HCT116 (cell line): ENCODE results near the gene CDH24. TPM values are rescaled to one million over a fixed set of nuclear protein-coding genes. Genes with fewer than 3 reads are reported as not detected.

Experiments used
- ATAC-seq: fragments of 200-7000 bp; cut with Tn5 transposase; 2 replicates; pipeline ENCODE4 v1.9.1; 2020; ENCODE audit warnings: mild to moderate bottlenecking, moderate library complexity
- BruUV-seq: library from RNA; stranded (reverse); fragments of 400-500 nt; replicated peaks from 2 replicates; lab custom pipeline; 2021; lab: Mats Ljungman, UMichigan
- CTCF ChIA-PET: fragments of 300-600 bp; sonication (Branson Sonifier 250); formaldehyde crosslinking; loops from one replicate; lab custom pipeline; 2021; ENCODE audit warnings: antibody characterized with exemption; lab: Charles Lee
- POLR2A ChIA-PET: fragments of 300-600, 350-600 bp; sonication (Branson Sonifier 250); formaldehyde crosslinking; loops from one replicate; lab custom pipeline; 2021; ENCODE audit warnings: antibody characterized with exemption; lab: Charles Lee
- RAD21 ChIA-PET, 2 experiments: fragments of 300-600 bp; sonication (Branson Sonifier 250); formaldehyde crosslinking; loops; one replicate each; lab custom pipeline; 2023; ENCODE audit warnings: low total read pairs in 2 of 2; ENCODE audit not compliant: uncharacterized antibody in 2 of 2, unreplicated experiment in 2 of 2, low non-redundant PET in 1 of 2; lab: Charles Lee
- DNase-seq: peaks from one replicate; pipeline ENCODE4 v3.0.0-alpha.2; 2010; ENCODE audit warnings: low read depth, low spot score
- H2AFZ ChIP-seq: fragments of 200-600 bp; shearing (Covaris generic), sonication (generic); 2 replicates; pipeline ENCODE4 v1.6.1; 2017; ENCODE audit warnings: low read depth, mixed run types, mixed read lengths, antibody characterized with exemption, low read length; ENCODE audit not compliant: poor library complexity, severe bottlenecking
- H3K27ac ChIP-seq: 2 replicates; pipeline ENCODE4 v1.5.1; 2012; ENCODE audit warnings: low read depth, low read length
- H3K27me3 ChIP-seq: fragments of 200-600 bp; sonication (generic); 2 replicates; pipeline ENCODE4 v1.6.1; 2016; ENCODE audit warnings: mixed run types, low read length, mixed read lengths; ENCODE audit not compliant: insufficient read depth
- H3K36me3 ChIP-seq, 2 experiments: fragments of 200-500 bp in 1 of 2; fragments of 200-600 bp in 1 of 2; sonication (Bioruptor generic) in 1 of 2; sonication (generic) in 1 of 2; 2 replicates each; pipeline versions ENCODE4 v1.5.1 to v1.6.1; 2014 to 2016; ENCODE audit warnings: low read length in 2 of 2, inconsistent platforms in 1 of 2, mixed read lengths in 1 of 2, mixed run types in 1 of 2; ENCODE audit not compliant: insufficient read depth in 2 of 2, control insufficient read depth in 1 of 2
- H3K4me1 ChIP-seq, 2 experiments: fragments of 200-600 bp in 1 of 2; sonication (generic) in 1 of 2; 2 replicates each; pipeline versions ENCODE4 v1.5.1 to v1.6.1; 2012 to 2017; ENCODE audit warnings: low read length in 2 of 2, inconsistent platforms in 1 of 2, mild to moderate bottlenecking in 1 of 2, mixed read lengths in 1 of 2, mixed run types in 1 of 2, moderate library complexity in 1 of 2; ENCODE audit not compliant: insufficient read depth in 2 of 2, control insufficient read depth in 1 of 2
- H3K4me2 ChIP-seq: fragments of 200-600 bp; sonication (generic); 2 replicates; pipeline ENCODE4 v1.6.1; 2017; ENCODE audit warnings: mixed run types, low read length, mixed read lengths
- H3K4me3 ChIP-seq, 2 experiments: fragments of 200-600 bp in 1 of 2; sonication (generic) in 1 of 2; replicated peaks in 1 of 2; 2 replicates each; pipeline ENCODE4 v1.5.1; 2011 to 2016; ENCODE audit warnings: low read length in 2 of 2, control low read depth in 1 of 2, low read depth in 1 of 2, mild to moderate bottlenecking in 1 of 2, mixed read lengths in 1 of 2, mixed run types in 1 of 2
- H3K79me2 ChIP-seq: fragments of 200-600 bp; sonication (generic); 2 replicates; pipeline ENCODE4 v1.6.1; 2017; ENCODE audit warnings: mild to moderate bottlenecking, mixed run types, low read length, moderate library complexity, mixed read lengths; ENCODE audit not compliant: insufficient read depth
- H3K9ac ChIP-seq: fragments of 200-600 bp; sonication (generic); 2 replicates; pipeline ENCODE4 v1.6.1; 2016; ENCODE audit warnings: low read length, mixed read lengths
- H3K9me2 ChIP-seq: fragments of 200-600 bp; sonication (generic), shearing (Covaris generic); 2 replicates; pipeline ENCODE4 v1.6.1; 2017; ENCODE audit warnings: mixed run types, mild to moderate bottlenecking, moderate library complexity; ENCODE audit not compliant: insufficient read depth
- H3K9me3 ChIP-seq, 2 experiments: fragments of 200-500 bp in 1 of 2; fragments of 200-600 bp in 1 of 2; sonication (Bioruptor generic) in 1 of 2; sonication (generic) in 1 of 2; 2 replicates each; pipeline ENCODE4 v1.6.1; 2014 to 2017; ENCODE audit warnings: low read length in 2 of 2, mixed read lengths in 2 of 2, inconsistent platforms in 1 of 2, low read depth in 1 of 2, mild to moderate bottlenecking in 1 of 2, mixed run types in 1 of 2, moderate library complexity in 1 of 2; ENCODE audit not compliant: control insufficient read depth in 1 of 2, insufficient read depth in 1 of 2
- H4K20me1 ChIP-seq: fragments of 200-600 bp; sonication (generic), shearing (Covaris generic); 2 replicates; pipeline ENCODE4 v1.6.1; 2017; ENCODE audit warnings: mixed run types, mild to moderate bottlenecking, moderate library complexity; ENCODE audit not compliant: insufficient read depth
- CBX3 ChIP-seq: IDR thresholded peaks from 2 replicates; pipeline ENCODE4 v1.6.1; 2012; ENCODE audit warnings: low read depth
- CTCF ChIP-seq, 3 experiments: fragments of 200-600 bp in 1 of 3; sonication (generic) in 1 of 3; IDR thresholded peaks in 2 of 3; conservative IDR thresholded peaks in 1 of 3; 2 replicates each; pipeline ENCODE4 v1.5.1; 2012 to 2017; ENCODE audit warnings: low read depth in 2 of 3, low read length in 2 of 3, antibody characterized with exemption in 1 of 3, borderline replicate concordance in 1 of 3, control low read depth in 1 of 3, mild to moderate bottlenecking in 1 of 3, mixed read lengths in 1 of 3, mixed run types in 1 of 3, moderate library complexity in 1 of 3; ENCODE audit not compliant: insufficient read depth in 1 of 3
- ELF1 ChIP-seq: IDR thresholded peaks from 2 replicates; pipeline ENCODE4 v1.6.1; 2012; ENCODE audit warnings: low read depth, borderline replicate concordance
- JUND ChIP-seq: IDR thresholded peaks from 2 replicates; pipeline ENCODE4 v1.6.1; 2012
- RAD21 ChIP-seq: IDR thresholded peaks from 2 replicates; pipeline ENCODE4 v1.6.1; 2012; ENCODE audit warnings: low read depth, mild to moderate bottlenecking
- SP1 ChIP-seq: IDR thresholded peaks from 2 replicates; pipeline ENCODE4 v1.6.1; 2012; ENCODE audit warnings: low read depth
- SRF ChIP-seq: IDR thresholded peaks from 2 replicates; pipeline ENCODE4 v1.6.1; 2012; ENCODE audit warnings: low read depth
- YY1 ChIP-seq: IDR thresholded peaks from 2 replicates; pipeline ENCODE4 v1.6.1; 2011; ENCODE audit warnings: low read length, low read depth, moderate library complexity, mild to moderate bottlenecking; ENCODE audit not compliant: insufficient replicate concordance; ENCODE audit errors: extremely low read depth
- ZFX ChIP-seq: fragments of 450-650 bp; IDR thresholded peaks from 2 replicates; pipeline ENCODE4 v1.6.1; 2017
- intact Hi-C: fragments of 100-400 bp; cut with micrococcal nuclease; formaldehyde crosslinking; loops from 2 replicates; pipeline ENCODE4 v1.10.0; 2022
- total RNA-seq: library from RNA; stranded (reverse); gene quantifications from one replicate; pipeline ENCODE4 v1.2.1, GENCODE V29; 2021; ENCODE audit not compliant: unreplicated experiment

Gene CDH24
- total RNA-seq, 1 experiment from 2014 or later, result 19.3 TPM

- no peak for TF ChIP-seq SP1
- no peak for TF ChIP-seq SRF
- TF ChIP-seq ELF1, result no peak
- no peak for TF ChIP-seq CBX3
- TF ChIP-seq JUND, result no peak
- TF ChIP-seq, all 23 proteins: peak for 0
Measured at GRCh38 chr14:23023795-23024152, 33.5 kb downstream of the CDH24 start (continued).

GRCh38 chr14:23023022-23023794, 34.1 kb downstream of the CDH24 start:
- Histone ChIP-seq H3K4me3 (no peak overlapping the region), H2AFZ (no peak overlapping the region), H4K20me1 (no peaks in the 10 kb centered on the region), H3K9me3 (no peaks in the 10 kb centered on the region), H3K36me3 (peaks cover 4 to 12% of the 10 kb centered on the region in 2 experiments; a peak in 3 of 4 replicates), H3K79me2 (peaks cover 3% of the 10 kb centered on the region), H3K4me1 (peaks cover 6 to 16% of the 10 kb centered on the region in 2 experiments; a peak in 3 of 4 replicates), H3K27ac (no peak overlapping the region), H3K27me3 (no peaks in the 10 kb centered on the region), H3K9me2 (no peaks in the 10 kb centered on the region), H3K9ac (no peak overlapping the region), H3K4me2 (no peak overlapping the region)
- ATAC-seq (no peak), DNase-seq (no peak)
- ChIA-PET RAD21 (interaction anchor here in 1 of 2 experiments (0.7 kb wide), 1 partner anchor 195 kb away, joined by 6 read pairs; no protein-coding TSS in a partner anchor), POLR2A (interaction anchor here (1.3 kb wide), 1 partner anchor 16 kb away, joined by 4 read pairs; no protein-coding TSS in a partner anchor), CTCF (interaction anchor here (0.6 kb wide), 1 partner anchor 14 kb away, joined by 3 read pairs; no protein-coding TSS in a partner anchor)
- no TSS peak for BruUV-seq
- intact Hi-C loops, result no loop called here
- TF ChIP-seq YY1 (no peak), RAD21 (no peak), ZFX (no peak), SP1 (no peak), CTCF (IDR thresholded peaks at IDR 0.05 in 2 of 3, conservative IDR thresholded peaks at IDR 0.05 in 1 of 3; ENCODE audit: borderline replicate concordance in 1 of 3, insufficient read depth in 1 of 3, low read depth in 2 of 3, low read length in 2 of 3) (no peak)
